H54 (cell line): ENCODE measurements around the gene PUS7L.

Experiments used
- DNase-seq: peaks from one replicate; pipeline ENCODE4 v3.0.0; 2011; ENCODE audit warnings: low spot score, mixed read lengths; ENCODE audit not compliant: insufficient read length
- FAIRE-seq: peaks from 3 replicates; lab custom pipeline; 2011; peaks lifted over from hg19 to GRCh38; lab: Jason Lieb, UNC
- POLR2A ChIP-seq: IDR thresholded peaks from 2 replicates; pipeline ENCODE4 v1.6.1; 2011; ENCODE audit warnings: low read depth, mild to moderate bottlenecking, low read length

The PUS7L gene, protein sequence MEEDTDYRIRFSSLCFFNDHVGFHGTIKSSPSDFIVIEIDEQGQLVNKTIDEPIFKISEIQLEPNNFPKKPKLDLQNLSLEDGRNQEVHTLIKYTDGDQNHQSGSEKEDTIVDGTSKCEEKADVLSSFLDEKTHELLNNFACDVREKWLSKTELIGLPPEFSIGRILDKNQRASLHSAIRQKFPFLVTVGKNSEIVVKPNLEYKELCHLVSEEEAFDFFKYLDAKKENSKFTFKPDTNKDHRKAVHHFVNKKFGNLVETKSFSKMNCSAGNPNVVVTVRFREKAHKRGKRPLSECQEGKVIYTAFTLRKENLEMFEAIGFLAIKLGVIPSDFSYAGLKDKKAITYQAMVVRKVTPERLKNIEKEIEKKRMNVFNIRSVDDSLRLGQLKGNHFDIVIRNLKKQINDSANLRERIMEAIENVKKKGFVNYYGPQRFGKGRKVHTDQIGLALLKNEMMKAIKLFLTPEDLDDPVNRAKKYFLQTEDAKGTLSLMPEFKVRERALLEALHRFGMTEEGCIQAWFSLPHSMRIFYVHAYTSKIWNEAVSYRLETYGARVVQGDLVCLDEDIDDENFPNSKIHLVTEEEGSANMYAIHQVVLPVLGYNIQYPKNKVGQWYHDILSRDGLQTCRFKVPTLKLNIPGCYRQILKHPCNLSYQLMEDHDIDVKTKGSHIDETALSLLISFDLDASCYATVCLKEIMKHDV

GRCh38 chr12:43758728-43759563 lies at the start of gene PUS7L, which contains the start of gene IRAK4:
TSS of gene PUS7L (minus strand) at chr12:43758790. CDS start at chr12:43755245, 3,545 bp downstream.
TSS of gene IRAK4 (plus strand) at chr12:43758951. CDS start at chr12:43768112, 9,161 bp downstream.
- DNase-seq (peak; percentile 77), FAIRE-seq (peak; percentile 98)
- TF ChIP-seq POLR2A, result peak; percentile 72

DNA sequence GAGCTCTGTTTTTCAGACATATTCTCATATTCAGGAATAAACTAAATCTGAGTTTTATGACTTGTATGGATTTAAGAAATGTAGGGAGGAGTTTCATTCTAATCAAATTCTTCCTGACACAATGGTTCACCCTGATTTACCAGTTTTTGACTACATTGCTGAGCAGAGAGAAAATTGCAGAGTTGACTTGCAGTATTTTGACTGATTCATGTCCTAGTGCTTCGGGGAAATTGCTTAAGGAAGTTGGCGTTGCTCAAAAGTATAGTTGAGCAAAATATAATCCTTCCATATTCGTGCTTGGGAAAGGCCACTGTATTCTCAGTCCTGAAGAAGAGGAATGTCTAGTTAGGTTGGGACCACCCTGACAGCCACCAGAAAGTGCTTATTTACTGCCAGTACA lies 48.8 kb upstream of the PUS7L start:
- DNase-seq (no peak), FAIRE-seq (peak; percentile 43)
- TF ChIP-seq POLR2A, result no peak

DNA sequence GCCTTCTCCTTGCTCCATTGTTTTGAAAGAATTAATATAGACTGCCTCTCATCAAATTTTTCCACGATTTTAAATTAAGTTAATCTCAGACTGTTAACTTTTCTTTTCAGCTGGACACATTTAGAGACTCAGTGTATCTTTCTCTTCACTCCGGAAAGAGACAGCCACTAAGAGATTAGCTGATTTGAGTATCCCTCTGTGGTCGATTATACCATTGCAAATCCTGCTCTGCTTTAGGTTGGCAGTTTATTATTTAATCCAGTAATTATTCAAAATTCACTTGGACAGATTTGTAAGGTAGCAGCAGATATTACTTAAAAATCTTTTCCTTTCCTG lies 48.1 kb upstream of the PUS7L start:
- FAIRE-seq, result peak; percentile 53
- no peak for DNase-seq
- TF ChIP-seq POLR2A, result no peak

GRCh38 chr12:43805860-43806736 lies 47.5 kb upstream of the PUS7L start, which contains the start of gene TWF1:
TSS of gene TWF1 (minus strand) at chr12:43806317. CDS start at chr12:43806245, 72 bp downstream.
- TF ChIP-seq POLR2A, result peak; percentile 65
- peak; percentile 64 for DNase-seq
- no peak for FAIRE-seq

- no peak for TF ChIP-seq POLR2A
- DNase-seq (no peak), FAIRE-seq (peak; percentile 78)
Observed at GRCh38 chr12:43805149-43805859, 46.7 kb upstream of the PUS7L start.

GRCh38 chr12:43797561-43798217 lies 39.1 kb upstream of the PUS7L start:
- no peak for TF ChIP-seq POLR2A
- no peak for DNase-seq
- FAIRE-seq, result peak; percentile 20

DNA sequence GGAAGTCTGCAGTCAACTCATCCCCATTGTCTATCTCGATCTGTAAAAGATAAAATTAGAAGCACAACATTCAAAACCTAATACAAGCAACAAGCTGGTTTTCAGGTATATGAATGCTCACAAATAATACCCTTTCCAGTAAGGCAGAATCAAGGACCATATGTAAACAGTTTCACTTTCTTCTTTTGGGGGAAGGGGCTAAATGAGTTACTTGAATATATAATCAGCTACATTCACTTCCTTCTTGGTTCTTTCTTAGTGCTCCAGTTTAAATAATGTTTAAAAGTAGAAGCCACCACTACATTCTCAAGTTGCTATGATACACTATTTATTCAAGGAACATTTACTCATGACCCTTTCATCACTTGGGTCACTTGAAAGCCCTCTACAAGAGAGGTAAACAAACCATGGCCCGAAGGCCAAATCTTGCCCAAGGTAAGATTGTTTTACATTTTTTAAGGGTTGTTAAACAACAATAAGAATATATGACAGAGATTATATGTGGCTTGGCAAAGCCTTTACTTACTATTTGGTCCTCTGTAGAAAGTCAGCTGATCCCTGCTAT lies 37.2 kb upstream of the PUS7L start:
- FAIRE-seq, result peak; percentile 27
- no peak for TF ChIP-seq POLR2A
- no peak for DNase-seq

DNA sequence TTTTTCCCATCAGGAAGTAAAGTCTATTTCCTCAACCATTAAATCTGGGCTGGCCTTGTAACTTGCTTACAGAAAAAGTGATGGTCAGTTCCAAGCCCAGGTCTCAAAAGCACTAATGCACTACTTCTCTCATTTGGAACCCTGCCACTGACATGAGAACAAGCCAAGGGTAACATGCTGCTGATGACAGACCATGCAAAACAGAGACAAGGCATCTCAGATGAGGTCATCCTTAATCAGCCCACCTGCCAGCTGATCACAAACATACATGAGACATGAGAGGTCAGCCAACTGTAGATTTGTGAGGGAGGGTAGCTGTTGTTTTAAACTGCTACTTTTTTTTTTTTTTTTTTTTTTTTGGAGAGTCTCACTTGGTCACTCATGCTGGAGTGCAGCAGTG lies 31.4 kb upstream of the PUS7L start:
- FAIRE-seq, result no peak
- TF ChIP-seq POLR2A, result no peak
- no peak for DNase-seq

GRCh38 chr12:43786899-43787693 lies 28.5 kb upstream of the PUS7L start:
- FAIRE-seq, result no peak
- TF ChIP-seq POLR2A, result no peak
- no peak for DNase-seq

- no peak for TF ChIP-seq POLR2A
- FAIRE-seq (no peak), DNase-seq (peak; percentile 8)
Observed at GRCh38 chr12:43776498-43776897, 17.9 kb upstream of the PUS7L start.

DNA sequence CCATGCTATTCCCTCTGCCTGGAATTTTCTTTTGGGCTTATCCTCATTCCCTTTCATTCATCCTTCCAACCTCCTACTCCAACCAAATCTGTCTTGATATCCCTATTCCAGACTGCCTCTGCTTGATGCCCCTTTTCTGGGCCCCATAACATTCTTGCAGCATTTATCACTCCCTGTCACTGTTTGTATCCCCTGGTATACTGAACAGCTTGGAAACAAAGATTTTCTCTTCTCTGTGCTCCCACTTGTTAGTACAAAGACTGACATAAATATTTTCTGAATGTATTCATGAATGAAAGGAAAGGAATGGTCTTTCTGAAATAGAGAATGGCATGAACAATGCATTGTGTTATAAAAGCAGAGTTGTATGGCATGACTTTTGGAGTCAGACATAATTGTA lies 7.7 kb upstream of the PUS7L start:
- DNase-seq (no peak), FAIRE-seq (no peak)
- no peak for TF ChIP-seq POLR2A
